ENCODE data around the gene TRERF1. TPM values are rescaled to one million over a fixed set of nuclear protein-coding genes. Genes with fewer than 3 reads are reported as not detected.

TRERF1 gene
- total and polyA plus RNA-seq, 2 experiments from 2014 or later: 11.2 to 20.6 TPM

- no peak overlapping the region for H3K4me3 Mint-ChIP-seq
- no peak for ATAC-seq
Measured at GRCh38 chr6:42204768-42205282, 246.9 kb downstream of the TRERF1 start.

GRCh38 chr6:42203183-42203582 lies 248.5 kb downstream of the TRERF1 start:
- H3K27ac ChIP-seq (ENCODE audit: low read depth): no peak overlapping the region
- H4K20me1 ChIP-seq (replicated peaks; ENCODE audit: insufficient read depth): no peaks in the 10 kb centered on the region
- DNase-seq (ENCODE audit: low spot score) (no peak), ATAC-seq (no peak)
- H3K36me3 Mint-ChIP-seq (ENCODE audit: low read depth): peaks cover 28% of the 10 kb centered on the region
- H2AFZ ChIP-seq: no peak overlapping the region
- no peaks in the 10 kb centered on the region for H3K36me3 ChIP-seq (ENCODE audit: insufficient read depth)
- no peaks in the 10 kb centered on the region for H3F3A ChIP-seq (replicated peaks; ENCODE audit: low read depth)
- H3K4me1 ChIP-seq (ENCODE audit: insufficient read depth): no peaks in the 10 kb centered on the region
- no peaks in the 10 kb centered on the region for H3K9me2 ChIP-seq (ENCODE audit: insufficient read depth)
- H3K79me2 ChIP-seq (replicated peaks; ENCODE audit: insufficient read depth): no peaks in the 10 kb centered on the region
- H3K4me2 ChIP-seq: no peak overlapping the region
- no peaks in the 10 kb centered on the region for H3K27me3 Mint-ChIP-seq (ENCODE audit: insufficient read depth, low read depth, poor library complexity)
- no peaks in the 10 kb centered on the region for H3K9me3 Mint-ChIP-seq
- H3K27ac Mint-ChIP-seq: no peak overlapping the region
- peaks cover 5% of the 10 kb centered on the region; the same call in 2 of the 3 replicates for H3K4me1 Mint-ChIP-seq
- H3K4me3 Mint-ChIP-seq: no peak overlapping the region
- H3K4me3 ChIP-seq: no peak overlapping the region
- no peaks in the 10 kb centered on the region for H3K27me3 ChIP-seq (ENCODE audit: insufficient read depth)
- TF ChIP-seq REST (IDR thresholded peaks at IDR 0.05; ENCODE audit: unreplicated experiment): no peak
- TF ChIP-seq EZH2phosphoT487 (IDR thresholded peaks at IDR 0.05; ENCODE audit: unreplicated experiment): no peak
- no peak for TF ChIP-seq ZNF331 (CRISPR knock-in tag; IDR thresholded peaks at IDR 0.05; ENCODE audit: low read depth)
- no peak for TF ChIP-seq CREB1 (CRISPR knock-in tag; IDR thresholded peaks at IDR 0.05; ENCODE audit: low read depth)
- TF ChIP-seq CTCF (conservative IDR thresholded peaks at IDR 0.05; ENCODE audit: low read depth in 2 of 2): no peak
- TF ChIP-seq JUNB (IDR thresholded peaks at IDR 0.05; ENCODE audit: unreplicated experiment): no peak
- no peak for TF ChIP-seq EZH2 (IDR thresholded peaks at IDR 0.05; ENCODE audit: low read depth, unreplicated experiment)
- no peak for TF ChIP-seq ETS1 (IDR thresholded peaks at IDR 0.05)

More at GRCh38 chr6:42204768-42205282, 246.9 kb downstream of the TRERF1 start:
- H3K4me1 Mint-ChIP-seq: peaks cover 5% of the 10 kb centered on the region; the same call in 2 of the 3 replicates
- no peak overlapping the region for H3K27ac Mint-ChIP-seq
- TF ChIP-seq JUNB (IDR thresholded peaks at IDR 0.05; ENCODE audit: unreplicated experiment) (no peak), CREB1 (CRISPR knock-in tag; IDR thresholded peaks at IDR 0.05; ENCODE audit: low read depth) (no peak), NANOG (IDR thresholded peaks at IDR 0.05; ENCODE audit: borderline replicate concordance) (no peak)
- H3K79me2 ChIP-seq (replicated peaks; ENCODE audit: insufficient read depth): no peaks in the 10 kb centered on the region
- no peaks in the 10 kb centered on the region for H3K27me3 Mint-ChIP-seq (ENCODE audit: insufficient read depth, low read depth, poor library complexity)
- H3K9me3 Mint-ChIP-seq: no peaks in the 10 kb centered on the region
- H3K36me3 Mint-ChIP-seq (ENCODE audit: low read depth): peaks cover 42% of the 10 kb centered on the region
- no peaks in the 10 kb centered on the region for H4K20me1 ChIP-seq (replicated peaks; ENCODE audit: insufficient read depth)
- H3K36me3 ChIP-seq (ENCODE audit: insufficient read depth): peaks cover 15% of the 10 kb centered on the region
- no peak for DNase-seq (ENCODE audit: low spot score)
- H3K4me3 ChIP-seq: no peak overlapping the region
- H3K4me2 ChIP-seq: no peak overlapping the region
- H2AFZ ChIP-seq: no peak overlapping the region
- H3K4me1 ChIP-seq (ENCODE audit: insufficient read depth): no peaks in the 10 kb centered on the region
- no peaks in the 10 kb centered on the region for H3K9me2 ChIP-seq (ENCODE audit: insufficient read depth)
- H3K27ac ChIP-seq (ENCODE audit: low read depth): no peak overlapping the region
- 0 out of 2 replicates have a peak, but pooled peaks cover under 1% of the 10 kb centered on the region for H3F3A ChIP-seq (replicated peaks; ENCODE audit: low read depth)
- no peaks in the 10 kb centered on the region for H3K27me3 ChIP-seq (ENCODE audit: insufficient read depth)

Data from GM23338 (cell line).